ENCODE measurements around the gene PPIL6.

DNA sequence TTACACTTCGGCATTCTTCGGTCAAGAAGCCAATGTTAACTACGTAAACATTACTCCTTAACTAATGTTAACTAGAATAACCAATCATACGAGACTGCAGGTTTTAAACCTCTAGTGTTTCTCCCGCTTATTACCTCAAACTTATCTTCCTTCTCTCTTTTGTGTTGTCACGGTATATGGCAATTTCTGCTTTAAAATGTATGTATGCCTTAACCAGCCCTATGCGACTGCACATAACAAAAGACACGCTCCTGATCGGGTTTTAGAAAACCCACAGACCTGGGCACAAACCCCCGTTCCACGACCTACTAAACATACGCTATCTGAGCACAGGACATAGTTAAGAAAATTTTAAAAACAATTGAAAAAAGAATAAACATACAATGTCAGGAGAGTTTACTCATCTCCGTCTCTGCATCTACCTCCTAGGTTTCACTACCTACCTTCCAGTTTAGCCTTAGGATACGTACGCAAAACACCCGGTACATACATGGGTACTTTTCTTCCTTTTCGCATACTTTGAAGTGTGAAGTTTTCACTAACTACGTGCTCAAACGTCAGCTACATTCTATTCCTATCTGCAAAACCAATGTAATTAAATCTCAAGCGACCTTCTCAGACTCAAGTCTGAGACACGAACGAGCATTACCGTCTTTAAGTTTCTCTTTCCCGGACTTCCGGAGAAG, 59.2 kb downstream of the PPIL6 start:
- no peak for TF ChIP-seq POLR2A (IDR thresholded peaks at IDR 0.05)
- TF ChIP-seq, protein P1, sequence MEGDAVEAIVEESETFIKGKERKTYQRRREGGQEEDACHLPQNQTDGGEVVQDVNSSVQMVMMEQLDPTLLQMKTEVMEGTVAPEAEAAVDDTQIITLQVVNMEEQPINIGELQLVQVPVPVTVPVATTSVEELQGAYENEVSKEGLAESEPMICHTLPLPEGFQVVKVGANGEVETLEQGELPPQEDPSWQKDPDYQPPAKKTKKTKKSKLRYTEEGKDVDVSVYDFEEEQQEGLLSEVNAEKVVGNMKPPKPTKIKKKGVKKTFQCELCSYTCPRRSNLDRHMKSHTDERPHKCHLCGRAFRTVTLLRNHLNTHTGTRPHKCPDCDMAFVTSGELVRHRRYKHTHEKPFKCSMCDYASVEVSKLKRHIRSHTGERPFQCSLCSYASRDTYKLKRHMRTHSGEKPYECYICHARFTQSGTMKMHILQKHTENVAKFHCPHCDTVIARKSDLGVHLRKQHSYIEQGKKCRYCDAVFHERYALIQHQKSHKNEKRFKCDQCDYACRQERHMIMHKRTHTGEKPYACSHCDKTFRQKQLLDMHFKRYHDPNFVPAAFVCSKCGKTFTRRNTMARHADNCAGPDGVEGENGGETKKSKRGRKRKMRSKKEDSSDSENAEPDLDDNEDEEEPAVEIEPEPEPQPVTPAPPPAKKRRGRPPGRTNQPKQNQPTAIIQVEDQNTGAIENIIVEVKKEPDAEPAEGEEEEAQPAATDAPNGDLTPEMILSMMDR (IDR thresholded peaks at IDR 0.05) = no peak
